GM12864 (cell line): Measurements from ENCODE around the gene MZB1.

Experiments used
- DNase-seq: peaks from one replicate; pipeline ENCODE4 v3.0.0-alpha.2; 2011; ENCODE audit warnings: low read depth
- H3K4me3 ChIP-seq: 2 replicates; pipeline ENCODE4 v1.5.1; 2011; ENCODE audit warnings: mild to moderate bottlenecking, low read depth, low read length, control low read depth
- CTCF ChIP-seq: IDR thresholded peaks from 2 replicates; pipeline ENCODE4 v1.5.1; 2011; ENCODE audit warnings: low read depth, mild to moderate bottlenecking, moderate library complexity, low read length, control low read depth, inconsistent platforms; ENCODE audit errors: missing control alignments

MZB1 gene

GRCh38 chr5:139385061-139386049 is 4.4 kb downstream of the MZB1 start:
- DNase-seq, result no peak
- peak; percentile 29 for TF ChIP-seq CTCF
- peak overlapping the region; percentile 20; the same call in 1 of the 2 replicates for H3K4me3 ChIP-seq

GRCh38 chr5:139384591-139385051 is 5.1 kb downstream of the MZB1 start:
- no peak for TF ChIP-seq CTCF
- no peak overlapping the region; the same call in 1 of the 2 replicates for H3K4me3 ChIP-seq
- DNase-seq, result no peak

GRCh38 chr5:139383993-139384590 is 5.6 kb downstream of the MZB1 start:
- no peak for TF ChIP-seq CTCF
- H3K4me3 ChIP-seq, result no peak overlapping the region
- DNase-seq, result no peak

- DNase-seq, result no peak
- H3K4me3 ChIP-seq, result no peak within 1 kb of the TSS
These were observed 6.3 kb downstream of the MZB1 start, which contains the start of gene SLC23A1 for GRCh38 chr5:139383275-139383992. Gene SLC23A1 (minus strand): TSS chr5:139383297. CDS start chr5:139383253, 44 bp downstream.

GRCh38 chr5:139382807-139383206 is 6.9 kb downstream of the MZB1 start:
- no peak overlapping the region for H3K4me3 ChIP-seq
- no peak for TF ChIP-seq CTCF
- DNase-seq, result no peak

More at GRCh38 chr5:139383275-139383992, 6.3 kb downstream of the MZB1 start, which contains the start of gene SLC23A1:
- TF ChIP-seq CTCF, result no peak

GRCh38 chr5:139381837-139382761 is 7.6 kb downstream of the MZB1 start:
- no peak for DNase-seq
- H3K4me3 ChIP-seq, result no peak overlapping the region
- no peak for TF ChIP-seq CTCF
